Stimulated activated CD4-positive, alpha-beta T cell treated with anti-CD3 and anti-CD28 coated beads, TNF-alpha, amount 100 ng/mL, for 4 hours (primary cell): Measurements from ENCODE around the gene DNAH8.
"Not testable (repeated sequence)": the region's sequence is repeated elsewhere in the genome, so short reads cannot be mapped to it uniquely, and the experiment has no call there.

Experiments
- DNase-seq, 3 experiments: peaks; one replicate each; pipeline ENCODE4 v3.0.0-alpha.2; 2020; ENCODE audit warnings: low read depth in 3 of 3

Gene DNAH8

DNA sequence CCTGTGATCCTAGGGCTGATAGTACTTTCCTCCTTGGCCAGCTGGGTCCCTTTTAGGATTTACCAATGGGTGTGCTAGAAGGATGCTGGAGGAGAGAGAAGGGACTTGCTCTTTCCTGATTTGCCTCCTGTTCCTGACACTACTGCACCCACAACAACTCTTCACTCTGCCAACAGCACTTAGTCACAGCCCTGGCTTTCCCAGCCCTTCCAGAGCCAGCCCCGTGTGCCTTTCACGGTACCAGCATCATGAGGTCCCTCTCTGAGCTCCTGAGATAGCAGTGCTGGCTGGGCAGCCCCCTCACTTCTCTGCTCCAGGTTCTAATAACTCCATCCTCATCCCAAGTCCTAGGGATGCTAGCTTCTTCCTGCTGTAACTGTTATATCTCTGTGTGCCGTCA lies 80.9 kb downstream of the DNAH8 start:
- no peak for DNase-seq

GRCh38 chr6:38796437-38796836 lies 81.3 kb downstream of the DNAH8 start:
- DNase-seq, result not testable (repeated sequence)

- no peak for DNase-seq
These were observed 81.7 kb downstream of the DNAH8 start for GRCh38 chr6:38796850-38797249.

GRCh38 chr6:38797391-38797790 lies 82.3 kb downstream of the DNAH8 start:
- DNase-seq, result no peak

- no peak for DNase-seq
These were observed 84.5 kb downstream of the DNAH8 start for GRCh38 chr6:38799529-38800184.

- DNase-seq, result no peak
These were observed 86.2 kb downstream of the DNAH8 start for GRCh38 chr6:38801305-38801704.

DNA sequence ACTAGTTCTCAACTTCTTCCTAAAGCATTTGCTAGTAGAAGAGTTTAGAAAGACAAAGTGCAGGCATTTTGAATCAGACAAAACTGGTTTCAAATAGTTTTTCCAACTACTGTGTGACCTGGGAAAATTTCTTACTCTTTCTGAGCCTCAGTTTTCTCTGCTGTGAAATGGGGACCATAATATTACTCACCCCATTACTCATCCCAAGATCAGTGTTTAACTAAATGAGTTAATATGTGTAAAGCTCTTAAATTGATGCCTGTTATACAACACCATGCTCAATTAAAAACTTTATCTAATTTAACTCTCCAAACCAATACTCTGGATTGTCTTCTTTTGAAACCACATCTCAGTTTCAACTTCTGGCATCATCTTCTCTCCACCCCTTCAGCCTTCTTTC lies 87.4 kb downstream of the DNAH8 start:
- no peak for DNase-seq

DNA sequence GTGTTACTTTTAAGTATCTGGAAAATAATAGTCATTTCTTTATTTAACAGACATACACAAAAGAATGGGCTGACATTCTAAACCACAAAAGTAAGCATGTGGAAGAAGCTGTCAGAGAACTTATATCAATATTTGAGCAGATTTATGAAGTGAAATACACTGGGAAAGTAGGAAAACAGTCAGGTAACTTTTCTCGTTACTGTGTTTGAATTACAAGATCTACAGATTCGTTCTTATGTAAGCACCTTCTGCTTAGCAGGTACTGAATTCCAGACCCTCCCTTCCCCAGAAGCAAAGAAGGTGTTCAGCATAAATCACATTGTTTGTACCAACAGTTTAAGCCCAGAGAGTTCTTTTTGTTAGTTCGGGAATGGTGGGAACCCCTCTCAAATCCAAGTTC lies 88.0 kb downstream of the DNAH8 start:
- no peak for DNase-seq

- no peak for DNase-seq
These were observed 89.2 kb downstream of the DNAH8 start for GRCh38 chr6:38804358-38804757.

- no peak for DNase-seq
These were observed 90.1 kb downstream of the DNAH8 start for GRCh38 chr6:38805127-38805655.

DNA sequence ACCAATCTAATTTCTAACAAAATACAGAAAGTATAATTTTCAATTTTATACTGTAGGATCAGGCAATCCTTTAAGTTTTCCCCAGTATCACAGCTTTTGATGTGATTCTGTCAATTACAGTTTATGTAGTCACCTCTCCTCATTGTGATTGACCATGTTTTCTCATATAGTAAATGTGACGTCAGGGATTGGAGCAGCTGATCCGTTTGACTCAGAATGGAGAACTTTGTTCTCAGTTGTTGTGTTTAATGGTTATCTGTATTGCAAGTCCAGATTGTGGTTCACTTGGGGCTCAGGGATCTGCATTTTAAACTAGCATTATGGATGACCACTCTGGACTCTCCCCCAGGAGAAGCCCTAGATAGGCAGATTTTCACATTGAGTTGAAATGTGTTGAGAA lies 90.6 kb downstream of the DNAH8 start:
- no peak for DNase-seq

DNA sequence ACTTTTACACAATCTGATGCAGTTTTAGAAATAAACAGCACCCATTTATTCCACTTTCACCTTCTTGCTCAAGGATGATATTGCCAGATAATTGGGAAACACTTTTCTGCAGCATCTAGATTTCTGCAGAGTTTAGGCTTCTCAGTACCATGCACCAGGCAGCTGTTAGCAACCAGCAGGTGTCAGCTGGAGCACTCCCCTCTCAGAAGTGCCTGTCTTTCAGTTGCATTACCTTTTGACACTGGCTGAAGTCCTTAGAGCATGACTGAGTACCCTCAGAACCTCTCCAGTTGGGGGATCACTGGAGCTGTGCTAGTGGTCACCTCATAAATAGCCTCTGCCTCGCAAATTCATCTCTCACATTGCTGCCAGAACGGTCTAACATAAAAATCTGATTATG lies 91.2 kb downstream of the DNAH8 start:
- no peak for DNase-seq

DNA sequence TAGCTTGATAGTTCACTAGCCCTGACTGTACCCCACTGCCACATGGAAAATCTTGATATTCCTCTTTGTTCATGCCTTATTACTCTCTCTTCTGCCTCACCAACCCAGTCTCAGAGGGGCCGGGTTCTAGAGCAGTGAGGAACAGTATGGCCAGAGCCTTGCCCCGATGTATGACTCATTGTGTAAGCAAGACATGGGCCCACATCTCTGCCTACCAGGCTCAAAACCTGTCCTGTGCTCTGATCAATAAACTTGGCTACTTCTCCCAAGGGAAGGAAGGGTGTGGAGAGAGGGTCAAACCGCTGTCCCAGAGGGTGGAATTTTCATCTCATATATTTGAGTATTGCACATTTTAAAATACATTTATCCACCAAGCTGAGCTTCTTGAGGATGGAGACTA lies 91.7 kb downstream of the DNAH8 start:
- DNase-seq, result no peak

- no peak for DNase-seq
These were observed 92.9 kb downstream of the DNAH8 start for GRCh38 chr6:38808039-38808438.

DNA sequence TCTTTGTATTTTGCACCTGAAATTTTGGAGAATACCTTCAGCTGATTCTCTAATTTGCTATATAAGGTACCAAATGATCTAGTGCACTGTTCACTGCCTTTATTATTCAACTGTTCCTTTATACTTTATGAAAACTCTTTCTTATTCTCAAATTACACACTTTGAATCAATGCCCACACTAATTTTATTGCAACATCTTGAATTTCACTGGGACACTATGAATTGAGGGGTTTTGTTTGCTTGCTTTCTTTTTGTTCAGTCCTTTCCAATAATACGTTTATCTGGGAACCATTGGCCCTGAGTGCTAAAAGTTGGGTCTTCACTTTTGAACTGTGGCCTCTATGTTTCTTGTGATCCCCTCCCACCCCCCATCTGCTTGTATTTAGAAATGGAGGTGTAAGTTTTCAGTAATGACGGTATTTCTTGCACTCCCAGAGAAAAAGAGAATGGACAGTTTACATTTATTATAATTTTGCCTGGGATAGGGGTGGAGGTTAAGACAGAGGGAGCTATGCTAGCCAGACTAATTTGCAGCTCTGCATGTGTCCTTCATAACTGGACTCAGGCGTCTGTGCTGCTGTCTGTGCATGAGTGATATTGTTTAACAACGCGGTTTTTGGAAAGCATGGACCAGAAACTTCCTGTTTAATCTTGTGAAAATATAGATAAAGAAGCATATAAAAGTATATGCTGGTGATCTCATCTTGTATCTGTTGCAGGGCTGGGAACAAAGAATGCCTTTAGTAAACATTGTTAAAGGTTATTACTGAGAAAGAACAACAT lies 98.1 kb downstream of the DNAH8 start:
- DNase-seq, result no peak

DNA sequence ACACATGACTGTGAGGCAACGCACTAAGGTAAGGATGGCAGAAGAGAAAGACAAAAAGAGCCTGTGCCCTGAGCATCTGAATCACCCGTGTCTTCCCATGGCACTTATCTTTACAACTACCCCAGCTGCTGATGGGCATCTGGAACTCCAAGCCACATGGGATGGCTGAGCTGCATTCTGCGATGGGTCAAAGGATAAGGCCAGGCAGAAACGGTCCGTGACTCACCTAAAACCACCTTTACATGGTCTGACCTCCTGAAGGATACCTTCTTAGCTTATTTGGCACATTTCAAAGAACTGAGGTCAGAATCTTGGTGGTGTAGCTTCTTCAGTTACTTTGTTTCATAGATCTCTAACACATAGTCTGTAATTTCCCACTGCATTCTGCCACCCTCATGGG lies 99.7 kb downstream of the DNAH8 start:
- DNase-seq, result no peak

- DNase-seq, result no peak
These were observed 100.1 kb downstream of the DNAH8 start for GRCh38 chr6:38815250-38815649.

GRCh38 chr6:38818691-38819090 lies 103.6 kb downstream of the DNAH8 start:
- DNase-seq, result no peak

DNA sequence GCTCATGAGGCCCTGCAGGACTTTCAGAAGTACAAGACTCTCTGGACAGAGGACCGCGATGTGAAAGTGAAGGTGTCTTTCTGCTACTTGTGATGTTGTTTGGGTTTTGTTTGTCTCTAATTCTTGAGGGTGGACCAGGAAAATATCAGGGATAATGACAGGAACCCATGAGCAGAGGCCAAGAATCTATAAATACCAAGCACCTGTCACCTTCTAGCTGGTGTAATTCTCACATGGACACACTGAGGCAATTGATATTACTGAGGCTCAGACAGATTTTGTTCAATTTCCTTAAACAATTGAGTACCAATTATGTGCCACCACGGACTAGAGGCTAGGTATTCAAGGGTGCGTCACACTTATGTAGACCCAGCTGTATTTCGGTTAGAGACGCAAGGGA lies 107.9 kb downstream of the DNAH8 start:
- DNase-seq, result no peak

GRCh38 chr6:38824243-38824894 lies 109.3 kb downstream of the DNAH8 start:
- no peak for DNase-seq

DNA sequence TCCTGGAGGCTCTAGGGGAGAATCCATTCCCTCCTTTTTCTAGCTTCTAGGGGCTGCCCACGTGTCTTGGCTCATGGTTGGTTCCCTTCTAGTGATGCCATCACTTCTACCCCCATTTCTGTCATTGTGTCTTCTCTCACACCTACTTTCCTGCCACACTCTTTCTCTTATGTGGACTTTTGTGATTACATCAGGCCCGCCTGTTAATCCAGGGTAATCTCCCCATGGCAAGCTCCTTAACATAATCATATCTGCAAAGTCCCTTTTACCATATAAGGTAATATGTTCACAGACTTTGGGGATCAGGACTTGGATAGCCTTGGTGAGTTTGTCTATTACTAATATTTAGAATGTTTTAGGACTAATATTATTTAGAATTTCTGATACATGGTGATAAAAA lies 111.9 kb downstream of the DNAH8 start:
- DNase-seq, result no peak

GRCh38 chr6:38831865-38832264 lies 116.8 kb downstream of the DNAH8 start:
- no peak for DNase-seq

DNA sequence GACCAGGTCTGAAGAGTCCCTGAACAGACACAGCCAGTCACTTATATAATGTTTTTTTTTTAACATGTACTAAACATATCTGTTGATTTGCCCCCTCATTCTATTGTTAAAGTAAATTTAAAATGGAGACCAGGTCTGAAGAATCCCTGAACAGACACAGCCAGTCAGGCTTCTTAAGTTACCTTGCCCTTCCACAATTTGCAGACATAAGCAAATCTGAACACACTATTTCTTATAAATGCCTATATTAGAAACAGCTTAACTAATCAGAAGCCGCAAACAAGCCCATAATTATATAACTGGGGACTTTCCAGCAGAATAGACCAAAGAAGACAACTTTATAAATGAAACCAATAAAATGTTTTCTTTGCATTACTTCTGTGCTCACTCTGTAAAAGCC lies 118.2 kb downstream of the DNAH8 start:
- no peak for DNase-seq
